G401.6 (cell line): ENCODE results near the gene EPAS1.
"Not testable (repeated sequence)": the region's sequence is repeated elsewhere in the genome, so short reads cannot be mapped to it uniquely, and the experiment has no call there.

Experiments used
- FAIRE-seq: peaks from 2 replicates; lab custom pipeline; 2012; peaks lifted over from hg19 to GRCh38; lab: Jason Lieb, UNC

EPAS1 gene

GRCh38 chr2:46384457-46384815 is 87.2 kb downstream of the EPAS1 start:
- FAIRE-seq = no peak

GRCh38 chr2:46385786-46386577 is 88.8 kb downstream of the EPAS1 start:
- FAIRE-seq = no peak

- FAIRE-seq = no peak
These were observed 89.6 kb downstream of the EPAS1 start for GRCh38 chr2:46386763-46387162.

- FAIRE-seq = no peak
These were observed 90.1 kb downstream of the EPAS1 start for GRCh38 chr2:46387292-46387691.

- no peak for FAIRE-seq
These were observed 90.8 kb downstream of the EPAS1 start for GRCh38 chr2:46387886-46388515.

GRCh38 chr2:46388881-46389280 is 91.7 kb downstream of the EPAS1 start:
- no peak for FAIRE-seq

GRCh38 chr2:46389417-46389916 is 92.3 kb downstream of the EPAS1 start:
- no peak for FAIRE-seq

- FAIRE-seq = no peak
These were observed 92.8 kb downstream of the EPAS1 start for GRCh38 chr2:46390036-46390435.

GRCh38 chr2:46390901-46391395 is 93.7 kb downstream of the EPAS1 start:
- no peak for FAIRE-seq

- FAIRE-seq = no peak
These were observed 95.5 kb downstream of the EPAS1 start for GRCh38 chr2:46392561-46393346.

- FAIRE-seq = no peak
These were observed 96.2 kb downstream of the EPAS1 start for GRCh38 chr2:46393347-46393820.

- no peak for FAIRE-seq
These were observed 96.7 kb downstream of the EPAS1 start for GRCh38 chr2:46393865-46394264.

GRCh38 chr2:46394649-46395510 is 97.7 kb downstream of the EPAS1 start:
- no peak for FAIRE-seq

GRCh38 chr2:46395730-46396129 is 98.5 kb downstream of the EPAS1 start:
- not testable (repeated sequence) for FAIRE-seq

GRCh38 chr2:46400016-46400415 is 102.8 kb downstream of the EPAS1 start:
- no peak for FAIRE-seq

GRCh38 chr2:46402874-46403273 is 105.7 kb downstream of the EPAS1 start:
- FAIRE-seq = no peak

- FAIRE-seq = no peak
These were observed 107.1 kb downstream of the EPAS1 start for GRCh38 chr2:46404181-46404759.

GRCh38 chr2:46407852-46408455 is 110.7 kb downstream of the EPAS1 start:
- no peak for FAIRE-seq

GRCh38 chr2:46409756-46410155 is 112.5 kb downstream of the EPAS1 start:
- no peak for FAIRE-seq

GRCh38 chr2:46410273-46411244 is 113.4 kb downstream of the EPAS1 start:
- no peak for FAIRE-seq
